Mucosa of descending colon (tissue), 3 donors: ENCODE measurements around the gene ATG9B. TPM values are rescaled to one million over a fixed set of nuclear protein-coding genes. Genes with fewer than 3 reads are reported as not detected.
A peak's percentile ranks its signal among the peaks of the same experiment; 100 is the strongest.

Experiments used
- ATAC-seq: fragments of 200-7000 bp; cut with Tn5 transposase; one replicate; pipeline ENCODE4 v1.9.1; 2020; ENCODE audit warnings: mild to moderate bottlenecking, moderate library complexity
- DNase-seq, 3 donors: peaks; one replicate each; pipeline ENCODE4 v3.0.0-alpha.2; 2020
- H3K36me3 ChIP-seq: fragments of 200-600 bp; one replicate; pipeline ENCODE4 v1.8.0; 2021; ENCODE audit warnings: low read depth, mild to moderate bottlenecking
- H3K4me1 ChIP-seq: fragments of 200-600 bp; one replicate; pipeline ENCODE4 v1.8.0; 2021; ENCODE audit warnings: low read depth, mild to moderate bottlenecking
- H3K4me3 ChIP-seq: fragments of 200-600 bp; one replicate; pipeline ENCODE4 v1.8.0; 2021; ENCODE audit warnings: mild to moderate bottlenecking
- H3K9me3 ChIP-seq: fragments of 200-600 bp; one replicate; pipeline ENCODE4 v1.8.0; 2021; ENCODE audit warnings: mild to moderate bottlenecking
- intact Hi-C, 2 donors: fragments of 100-400 bp; cut with DNase I in 1 of 2; cut with micrococcal nuclease in 1 of 2; formaldehyde crosslinking; loops; one replicate each; pipeline versions ENCODE4 v1.11.0 to v1.11.1; 2022; cut with DNase I, micrococcal nuclease
- total RNA-seq, 3 donors: library from RNA; stranded (reverse); fragmentation: NEBNext Ultra II Directional in 2 of 3; extraction: Animal tissue kit (Norgen Biotek cat#: 25700) in 2 of 3; gene quantifications; one replicate each; pipeline versions ENCODE4 v1.2.1 to v1.2.4, GENCODE V29; 2021 to 2023
- TF ChIP-seq, protein P1 (sequence below): fragments of 200-600 bp; IDR thresholded peaks from one replicate; pipeline ENCODE4 v1.8.0; 2022; ENCODE audit warnings: antibody characterized with exemption, mild to moderate bottlenecking
- donor health status: DM: no; HTN: no; CAD: no; lungs with moderate emphysema.
- donor health status: DM: no; HTN: no; CAD: no.
- donor health status: DM: no; HTN: yes; CAD: no.

The ATG9B gene
- total RNA-seq, 3 donors from 2014 or later, result 0.09 to 0.90 (median 0.89) TPM

DNA sequence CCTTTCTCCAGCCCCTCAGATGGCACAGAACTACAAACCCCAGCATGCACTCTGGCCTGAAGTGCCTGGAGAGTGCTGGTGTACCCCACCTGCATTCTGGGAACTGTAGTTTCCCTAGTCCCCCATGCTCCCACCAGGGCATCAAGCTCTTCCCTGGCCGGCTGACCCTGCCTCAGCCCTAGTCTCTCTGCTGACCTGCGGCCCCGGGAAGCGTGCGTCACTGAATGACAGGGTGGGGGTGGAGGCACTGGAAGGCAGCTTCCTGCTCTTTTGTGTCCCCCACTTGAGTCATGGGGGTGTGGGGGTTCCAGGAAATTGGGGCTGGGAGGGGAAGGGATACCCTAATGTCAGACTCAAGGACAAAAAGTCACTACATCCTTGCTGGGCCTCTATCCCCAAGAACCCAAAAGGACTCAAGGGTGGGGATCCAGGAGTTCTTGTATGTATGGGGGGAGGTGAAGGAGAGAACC, 31.4 kb downstream of the ATG9B start:
- TF ChIP-seq, protein P1, sequence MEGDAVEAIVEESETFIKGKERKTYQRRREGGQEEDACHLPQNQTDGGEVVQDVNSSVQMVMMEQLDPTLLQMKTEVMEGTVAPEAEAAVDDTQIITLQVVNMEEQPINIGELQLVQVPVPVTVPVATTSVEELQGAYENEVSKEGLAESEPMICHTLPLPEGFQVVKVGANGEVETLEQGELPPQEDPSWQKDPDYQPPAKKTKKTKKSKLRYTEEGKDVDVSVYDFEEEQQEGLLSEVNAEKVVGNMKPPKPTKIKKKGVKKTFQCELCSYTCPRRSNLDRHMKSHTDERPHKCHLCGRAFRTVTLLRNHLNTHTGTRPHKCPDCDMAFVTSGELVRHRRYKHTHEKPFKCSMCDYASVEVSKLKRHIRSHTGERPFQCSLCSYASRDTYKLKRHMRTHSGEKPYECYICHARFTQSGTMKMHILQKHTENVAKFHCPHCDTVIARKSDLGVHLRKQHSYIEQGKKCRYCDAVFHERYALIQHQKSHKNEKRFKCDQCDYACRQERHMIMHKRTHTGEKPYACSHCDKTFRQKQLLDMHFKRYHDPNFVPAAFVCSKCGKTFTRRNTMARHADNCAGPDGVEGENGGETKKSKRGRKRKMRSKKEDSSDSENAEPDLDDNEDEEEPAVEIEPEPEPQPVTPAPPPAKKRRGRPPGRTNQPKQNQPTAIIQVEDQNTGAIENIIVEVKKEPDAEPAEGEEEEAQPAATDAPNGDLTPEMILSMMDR, result no peak
- DNase-seq, result no peak
- ATAC-seq, result peak; percentile 27

GRCh38 chr7:150992051-150992640, 32.1 kb downstream of the ATG9B start:
- ATAC-seq (no peak), DNase-seq (peak in 1 of 3 donors; percentile 19)
- intact Hi-C loops, result no loop called here
- Histone ChIP-seq H3K4me3 (no peak overlapping the region), H3K4me1 (peaks cover 7% of the 10 kb centered on the region), H3K36me3 (no peaks in the 10 kb centered on the region), H3K9me3 (peaks cover 11% of the 10 kb centered on the region)
- TF ChIP-seq, protein P1, result no peak

More for the DNA sequence above, 31.4 kb downstream of the ATG9B start:
- Histone ChIP-seq H3K36me3 (no peaks in the 10 kb centered on the region), H3K4me1 (peaks cover 7% of the 10 kb centered on the region), H3K9me3 (peaks cover 11% of the 10 kb centered on the region), H3K4me3 (no peak overlapping the region)
- intact Hi-C loops, result no loop called here

- DNase-seq, result peak in 1 of 3 donors; percentile 12
- peaks cover 7% of the 10 kb centered on the region for H3K4me1 ChIP-seq
- intact Hi-C loops, result no loop called here
- no peaks in the 10 kb centered on the region for H3K36me3 ChIP-seq
- H3K4me3 ChIP-seq, result no peak within 1 kb of the TSS
- ATAC-seq, result no peak
- H3K9me3 ChIP-seq, result peaks cover 11% of the 10 kb centered on the region
- TF ChIP-seq, protein P1, result no peak
Observed at GRCh38 chr7:150990416-150991186, 33.7 kb downstream of the ATG9B start, which contains the start of gene NOS3. TSS of gene NOS3 (plus strand) at chr7:150991017. CDS start at chr7:150993804, 2,787 bp downstream.

- H3K4me3 ChIP-seq, result no peak overlapping the region
- peaks cover 11% of the 10 kb centered on the region for H3K9me3 ChIP-seq
- ATAC-seq, result no peak
- no peaks in the 10 kb centered on the region for H3K36me3 ChIP-seq
- intact Hi-C loops, result loop anchor here (5.0 to 10.0 kb wide), 2 partner anchors 92 to 215 kb away; no protein-coding TSS in a partner anchor
- peak in 1 of 3 donors; percentile 31 for DNase-seq
- TF ChIP-seq, protein P1, result no peak
- H3K4me1 ChIP-seq, result peaks cover 7% of the 10 kb centered on the region
Observed at GRCh38 chr7:150989456-150989855, 34.8 kb downstream of the ATG9B start.

GRCh38 chr7:150988230-150989226, 35.8 kb downstream of the ATG9B start:
- H3K4me3 ChIP-seq, result no peak overlapping the region
- DNase-seq, result peak; percentile 56 to 62 (median 61)
- H3K4me1 ChIP-seq, result peaks cover 7% of the 10 kb centered on the region
- intact Hi-C loops, result loop anchor here (5.0 to 10.0 kb wide), 2 partner anchors 91 to 214 kb away; no protein-coding TSS in a partner anchor
- H3K36me3 ChIP-seq, result no peaks in the 10 kb centered on the region
- ATAC-seq, result peak; percentile 56
- H3K9me3 ChIP-seq, result peaks cover 11% of the 10 kb centered on the region
- TF ChIP-seq, protein P1, result peak; percentile 79
